Vagina (tissue), 2 donors: ENCODE measurements around the gene ASB7.

Experiments
- CTCF ChIP-seq, 3 experiments: fragments of 450-650 bp in 2 of 3; fragments of 200-600 bp in 1 of 3; sonication (generic) in 1 of 3; IDR thresholded peaks; one replicate each; pipeline ENCODE4 v1.5.1; 2017 to 2019; ENCODE audit warnings: antibody characterized with exemption in 3 of 3, mild to moderate bottlenecking in 2 of 3, moderate library complexity in 2 of 3
- POLR2A ChIP-seq, 2 donors: fragments of 450-650 bp; IDR thresholded peaks; one replicate each; pipeline ENCODE4 v1.6.1; 2017; ENCODE audit warnings: antibody characterized with exemption in 2 of 2, mild to moderate bottlenecking in 2 of 2, moderate library complexity in 2 of 2
- POLR2AphosphoS5 ChIP-seq, 2 donors: sonication (generic); formaldehyde crosslinking; IDR thresholded peaks; one replicate each; pipeline ENCODE4 v1.9.0; 2017; ENCODE audit warnings: antibody characterized with exemption in 2 of 2, mild to moderate bottlenecking in 2 of 2, low read depth in 1 of 2; ENCODE audit not compliant: insufficient read depth in 1 of 2

- TF ChIP-seq CTCF (IDR thresholded peaks at IDR 0.05), result no peak
- no peak for TF ChIP-seq POLR2A (IDR thresholded peaks at IDR 0.05)
- no peak for TF ChIP-seq POLR2AphosphoS5 (IDR thresholded peaks at IDR 0.05; ENCODE audit: insufficient read depth in 1 of 2, low read depth in 1 of 2)
Measured at GRCh38 chr15:100665570-100665969, 63.2 kb downstream of the ASB7 start.
